OCI-LY1 (cell line): Measurements from ENCODE around the gene TWSG1.
"Not testable (repeated sequence)": the region's sequence is repeated elsewhere in the genome, so short reads cannot be mapped to it uniquely, and the experiment has no call there.

Experiments
- H2AFZ ChIP-seq: fragments of 200-600 bp; sonication (generic), shearing (Covaris generic); 2 replicates; pipeline ENCODE4 v1.6.0; 2014; ENCODE audit warnings: antibody characterized with exemption, mild to moderate bottlenecking, low read length
- H3F3A ChIP-seq: fragments of 200-600 bp; sonication (generic), shearing (Covaris generic); 2 replicates; pipeline ENCODE4 v1.6.0; 2014; ENCODE audit warnings: mild to moderate bottlenecking, antibody characterized with exemption, low read length, moderate library complexity; ENCODE audit not compliant: insufficient read depth
- H3K27ac ChIP-seq: fragments of 200-600 bp; sonication (generic); 2 replicates; pipeline ENCODE4 v1.5.1; 2014; ENCODE audit warnings: low read length, mixed run types, mild to moderate bottlenecking, low read depth; ENCODE audit not compliant: poor library complexity, severe bottlenecking
- H3K27me3 ChIP-seq: fragments of 200-600 bp; sonication (generic); 2 replicates; pipeline ENCODE4 v1.6.0; 2014; ENCODE audit warnings: antibody characterized with exemption, mild to moderate bottlenecking, low read length, moderate library complexity; ENCODE audit not compliant: insufficient read depth
- H3K36me3 ChIP-seq: fragments of 200-600 bp; sonication (generic); 2 replicates; pipeline ENCODE4 v1.6.1; 2014; ENCODE audit warnings: mild to moderate bottlenecking, antibody characterized with exemption, low read length, moderate library complexity, mixed read lengths; ENCODE audit not compliant: insufficient read depth
- H3K4me1 ChIP-seq: fragments of 200-600 bp; sonication (generic); 2 replicates; pipeline ENCODE4 v1.5.1; 2014; ENCODE audit warnings: mild to moderate bottlenecking, low read length, moderate library complexity; ENCODE audit not compliant: insufficient read depth, severe bottlenecking
- H3K4me2 ChIP-seq: fragments of 200-600 bp; sonication (generic), shearing (Covaris generic); 2 replicates; pipeline ENCODE4 v1.6.1; 2014; ENCODE audit warnings: low read length
- H3K4me3 ChIP-seq: fragments of 200-600 bp; sonication (generic); 2 replicates; pipeline ENCODE4 v1.5.1; 2014; ENCODE audit warnings: low read length, low read depth, mild to moderate bottlenecking, mixed read lengths; ENCODE audit not compliant: poor library complexity, severe bottlenecking
- H3K79me2 ChIP-seq: fragments of 200-600 bp; shearing (Covaris generic); 2 replicates; pipeline ENCODE4 v1.6.1; 2016; ENCODE audit warnings: mixed run types, low read length, mixed read lengths; ENCODE audit not compliant: insufficient read depth
- H3K9ac ChIP-seq: fragments of 200-600 bp; sonication (generic), shearing (Covaris generic); 2 replicates; pipeline ENCODE4 v1.6.1; 2014; ENCODE audit warnings: mild to moderate bottlenecking, low read length, mixed read lengths
- H3K9me2 ChIP-seq: fragments of 200-600 bp; sonication (generic), shearing (Covaris generic); 2 replicates; pipeline ENCODE4 v1.6.1; 2014; ENCODE audit warnings: low read depth, mild to moderate bottlenecking, low read length, mixed read lengths
- H3K9me3 ChIP-seq: fragments of 200-600 bp; shearing (Covaris generic); 2 replicates; pipeline ENCODE4 v1.6.1; 2014; ENCODE audit warnings: low read length, mixed read lengths
- H4K20me1 ChIP-seq: fragments of 200-600 bp; sonication (generic), shearing (Covaris generic); 2 replicates; pipeline ENCODE4 v1.6.0; 2016; ENCODE audit warnings: mild to moderate bottlenecking, low read length; ENCODE audit not compliant: insufficient read depth
- CTCF ChIP-seq: fragments of 200-600 bp; sonication (generic), shearing (Covaris generic); IDR thresholded peaks from 2 replicates; pipeline ENCODE4 v1.5.1; 2017; ENCODE audit warnings: mild to moderate bottlenecking, antibody characterized with exemption, low read length, moderate library complexity, mixed read lengths
- EZH2 ChIP-seq: fragments of 200-600 bp; sonication (generic), shearing (Covaris generic); IDR thresholded peaks from 2 replicates; pipeline ENCODE4 v1.8.0; 2017; ENCODE audit warnings: borderline replicate concordance, mixed run types, mild to moderate bottlenecking, antibody characterized with exemption, low read length, moderate library complexity, mixed read lengths

TWSG1 gene

GRCh38 chr18:9431296-9431695 lies 96.7 kb downstream of the TWSG1 start:
- Histone ChIP-seq H3K27ac (no peak overlapping the region), H3K9me2 (no peaks in the 10 kb centered on the region), H3K4me3 (no peak overlapping the region), H3K79me2 (no peaks in the 10 kb centered on the region), H3K4me1 (no peaks in the 10 kb centered on the region), H3K4me2 (no peak overlapping the region), H3K27me3 (peaks cover 12% of the 10 kb centered on the region; the same call in 1 of the 2 replicates), H3K9me3 (peaks cover 12% of the 10 kb centered on the region), H2AFZ (no peak overlapping the region), H3K9ac (no peak overlapping the region), H3K36me3 (no peaks in the 10 kb centered on the region), H3F3A (no peaks in the 10 kb centered on the region), H4K20me1 (no peaks in the 10 kb centered on the region)
- TF ChIP-seq EZH2 (no peak), CTCF (no peak)

GRCh38 chr18:9433122-9433521 lies 98.5 kb downstream of the TWSG1 start:
- not testable (repeated sequence) for H2AFZ ChIP-seq, H3K4me1 ChIP-seq, H3K27ac ChIP-seq, H3K79me2 ChIP-seq, H3K36me3 ChIP-seq, H3K9me2 ChIP-seq, H3K4me3 ChIP-seq, H3F3A ChIP-seq, H3K4me2 ChIP-seq, H3K9ac ChIP-seq, H4K20me1 ChIP-seq
- Histone ChIP-seq H3K9me3 (peaks cover 12% of the 10 kb centered on the region), H3K27me3 (peaks cover 12% of the 10 kb centered on the region; the same call in 1 of the 2 replicates)

GRCh38 chr18:9433671-9434121 lies 99.1 kb downstream of the TWSG1 start:
- H3K4me2 ChIP-seq = no peak overlapping the region

More at GRCh38 chr18:9433671-9434121, 99.1 kb downstream of the TWSG1 start:
- TF ChIP-seq CTCF (no peak), EZH2 (no peak)
- peaks cover 12% of the 10 kb centered on the region; the same call in 1 of the 2 replicates for H3K27me3 ChIP-seq
- no peaks in the 10 kb centered on the region for H3K9me2 ChIP-seq
- H3K36me3 ChIP-seq = no peaks in the 10 kb centered on the region
- no peak overlapping the region for H3K9ac ChIP-seq
- H2AFZ ChIP-seq = no peak overlapping the region
- no peaks in the 10 kb centered on the region for H4K20me1 ChIP-seq
- no peak overlapping the region for H3K27ac ChIP-seq
- no peaks in the 10 kb centered on the region for H3K4me1 ChIP-seq
- peaks cover 12% of the 10 kb centered on the region for H3K9me3 ChIP-seq
- no peak overlapping the region for H3K4me3 ChIP-seq
- no peaks in the 10 kb centered on the region for H3F3A ChIP-seq
- H3K79me2 ChIP-seq = no peaks in the 10 kb centered on the region
